Fibroblast of lung (primary cell): ENCODE measurements around the gene MKLN1.

Source experiments
- CTCF ChIP-seq, 2 donors: IDR thresholded peaks in 1 of 2; conservative IDR thresholded peaks in 1 of 2; 1 replicate in 1 of 2; 2 replicates in 1 of 2; pipeline ENCODE4 v1.5.1; 2011 to 2012; ENCODE audit warnings: low read length in 2 of 2, control low read depth in 1 of 2, inconsistent platforms in 1 of 2, low read depth in 1 of 2, mild to moderate bottlenecking in 1 of 2
- EZH2 ChIP-seq: IDR thresholded peaks from 2 replicates; pipeline ENCODE4 v1.5.1; 2012; ENCODE audit warnings: low read length, control low read depth, mild to moderate bottlenecking; ENCODE audit errors: missing control alignments

DNA sequence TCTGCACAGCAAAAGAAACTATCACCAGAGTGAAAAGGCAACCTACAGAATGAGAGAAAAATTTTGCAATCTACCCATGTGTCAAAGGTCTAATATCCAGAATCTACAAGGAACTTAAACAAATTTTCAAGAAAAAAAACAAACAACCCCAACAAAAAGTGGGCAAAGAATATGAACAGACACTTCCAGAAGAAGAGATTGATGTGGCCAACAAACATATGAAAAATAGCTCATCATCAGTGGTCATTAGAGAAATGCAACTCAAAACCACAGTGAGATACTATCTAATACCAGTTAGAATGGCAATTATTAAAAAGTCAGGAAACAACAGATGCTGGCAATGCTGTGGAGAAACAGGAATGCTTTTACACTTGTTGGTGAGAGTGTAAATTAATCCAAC, 7.1 kb upstream of the MKLN1 start:
- no peak for TF ChIP-seq CTCF (conservative IDR thresholded peaks at IDR 0.05 in 1 of 2, IDR thresholded peaks at IDR 0.05 in 1 of 2; ENCODE audit: low read depth in 1 of 2, low read length in 2 of 2)
- no peak for TF ChIP-seq EZH2
